Fibroblast of lung (primary cell): ENCODE results near the gene CRYL1. TPM values are rescaled to one million over a fixed set of nuclear protein-coding genes. Genes with fewer than 3 reads are reported as not detected.

Experiments used
- DNase-seq, 2 donors: peaks; one replicate each; pipeline versions ENCODE4 v3.0.0 to v3.0.0-alpha.2; 2010; ENCODE audit warnings: low read depth in 2 of 2
- H2AFZ ChIP-seq: 2 replicates; pipeline ENCODE4 v1.5.1; 2012; ENCODE audit warnings: low read length, control low read depth, inconsistent platforms
- H3K27ac ChIP-seq: 2 replicates; pipeline ENCODE4 v1.5.1; 2011; ENCODE audit warnings: low read length, control low read depth; ENCODE audit not compliant: insufficient read depth
- H3K27me3 ChIP-seq: 2 replicates; pipeline ENCODE4 v1.5.1; 2011; ENCODE audit warnings: mild to moderate bottlenecking, low read length; ENCODE audit not compliant: control insufficient read depth, insufficient read depth
- H3K36me3 ChIP-seq: 2 replicates; pipeline ENCODE4 v1.5.1; 2011; ENCODE audit warnings: low read length; ENCODE audit not compliant: control insufficient read depth, insufficient read depth
- H3K4me1 ChIP-seq: 2 replicates; pipeline ENCODE4 v1.5.1; 2011; ENCODE audit warnings: low read length; ENCODE audit not compliant: control insufficient read depth, insufficient read depth; ENCODE audit errors: extremely low read depth
- H3K4me2 ChIP-seq: 2 replicates; pipeline ENCODE4 v1.5.1; 2011; ENCODE audit warnings: low read length, control low read depth; ENCODE audit not compliant: insufficient read depth; ENCODE audit errors: extremely low read depth
- H3K4me3 ChIP-seq, 4 experiments: fragments of 200-600 bp in 1 of 4; sonication (generic) in 1 of 4; replicated peaks in 1 of 4; 2 replicates each; pipeline ENCODE4 v1.5.1; 2011 to 2016; ENCODE audit warnings: low read length in 4 of 4, low read depth in 3 of 4, mild to moderate bottlenecking in 3 of 4, control low read depth in 2 of 4, inconsistent platforms in 1 of 4, mixed read lengths in 1 of 4; ENCODE audit not compliant: insufficient read depth in 1 of 4; ENCODE audit errors: control extremely low read depth in 1 of 4
- H3K79me2 ChIP-seq: 2 replicates; pipeline ENCODE4 v1.5.1; 2012; ENCODE audit warnings: mild to moderate bottlenecking, low read length, inconsistent platforms; ENCODE audit not compliant: control insufficient read depth, insufficient read depth
- H3K9ac ChIP-seq: 2 replicates; pipeline ENCODE4 v1.5.1; 2011; ENCODE audit warnings: mild to moderate bottlenecking, low read length, control low read depth; ENCODE audit not compliant: insufficient read depth
- H3K9me3 ChIP-seq: 2 replicates; pipeline ENCODE4 v1.5.1; 2012; ENCODE audit warnings: low read depth, low read length; ENCODE audit not compliant: control insufficient read depth, insufficient read depth
- H4K20me1 ChIP-seq: 2 replicates; pipeline ENCODE4 v1.5.1; 2011; ENCODE audit warnings: low read length; ENCODE audit not compliant: control insufficient read depth, insufficient read depth; ENCODE audit errors: extremely low read depth
- EZH2 ChIP-seq: IDR thresholded peaks from 2 replicates; pipeline ENCODE4 v1.5.1; 2012; ENCODE audit warnings: low read length, control low read depth, mild to moderate bottlenecking; ENCODE audit errors: missing control alignments
- polyA plus RNA-seq, 2 donors: library from polyadenylated mRNA; depleted of rRNA in 1 of 2; stranded (reverse) in 1 of 2; unstranded in 1 of 2; fragments of >200 nt; gene quantifications; 2 replicates each; pipeline ENCODE4 v1.2.1, GENCODE V29; 2011 to 2012; ENCODE audit warnings: missing spikeins in 1 of 2
- total RNA-seq: library from RNA; depleted of rRNA; stranded (reverse); fragments of >200 nt; gene quantifications from 2 replicates; pipeline ENCODE4 v1.2.1, GENCODE V29; 2014
- TF ChIP-seq, protein P1 (sequence below), 2 donors: IDR thresholded peaks in 1 of 2; conservative IDR thresholded peaks in 1 of 2; 1 replicate in 1 of 2; 2 replicates in 1 of 2; pipeline ENCODE4 v1.5.1; 2011 to 2012; ENCODE audit warnings: low read length in 2 of 2, control low read depth in 1 of 2, inconsistent platforms in 1 of 2, low read depth in 1 of 2, mild to moderate bottlenecking in 1 of 2

The CRYL1 gene
- total and polyA plus RNA-seq, 2 donors (not counting 1 experiment from before 2014, with no cell fraction given) = 18.3 to 20.1 TPM

DNA sequence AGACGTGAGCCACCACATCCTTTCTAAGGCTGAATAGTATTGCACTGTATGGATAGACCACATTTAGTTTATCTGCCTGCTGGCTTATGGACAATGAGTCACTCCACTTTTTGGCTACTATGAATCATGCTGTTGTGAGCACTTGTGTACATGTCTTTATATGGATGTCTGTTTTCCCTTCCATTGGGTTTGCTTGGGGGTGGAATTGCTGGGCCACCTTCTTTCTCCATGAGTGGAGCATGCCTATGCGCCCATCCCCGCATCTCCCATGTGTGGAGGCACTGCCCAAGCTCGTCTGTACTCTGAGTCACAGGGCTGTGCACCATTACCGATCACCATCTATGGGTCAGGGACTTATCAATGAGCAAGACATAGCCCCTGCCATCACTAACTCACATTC, 166.3 kb downstream of the CRYL1 start:
- no peaks in the 10 kb centered on the region for H3K79me2 ChIP-seq
- H3K9ac ChIP-seq = no peak overlapping the region
- no peak overlapping the region for H3K27ac ChIP-seq
- no peaks in the 10 kb centered on the region for H3K9me3 ChIP-seq
- H3K36me3 ChIP-seq = no peaks in the 10 kb centered on the region
- no peak overlapping the region for H2AFZ ChIP-seq
- no peak overlapping the region for H3K4me3 ChIP-seq
- peak; percentile 98 to 100 for DNase-seq
- peak overlapping the region; percentile 25 for H3K4me2 ChIP-seq
- TF ChIP-seq, protein P1, sequence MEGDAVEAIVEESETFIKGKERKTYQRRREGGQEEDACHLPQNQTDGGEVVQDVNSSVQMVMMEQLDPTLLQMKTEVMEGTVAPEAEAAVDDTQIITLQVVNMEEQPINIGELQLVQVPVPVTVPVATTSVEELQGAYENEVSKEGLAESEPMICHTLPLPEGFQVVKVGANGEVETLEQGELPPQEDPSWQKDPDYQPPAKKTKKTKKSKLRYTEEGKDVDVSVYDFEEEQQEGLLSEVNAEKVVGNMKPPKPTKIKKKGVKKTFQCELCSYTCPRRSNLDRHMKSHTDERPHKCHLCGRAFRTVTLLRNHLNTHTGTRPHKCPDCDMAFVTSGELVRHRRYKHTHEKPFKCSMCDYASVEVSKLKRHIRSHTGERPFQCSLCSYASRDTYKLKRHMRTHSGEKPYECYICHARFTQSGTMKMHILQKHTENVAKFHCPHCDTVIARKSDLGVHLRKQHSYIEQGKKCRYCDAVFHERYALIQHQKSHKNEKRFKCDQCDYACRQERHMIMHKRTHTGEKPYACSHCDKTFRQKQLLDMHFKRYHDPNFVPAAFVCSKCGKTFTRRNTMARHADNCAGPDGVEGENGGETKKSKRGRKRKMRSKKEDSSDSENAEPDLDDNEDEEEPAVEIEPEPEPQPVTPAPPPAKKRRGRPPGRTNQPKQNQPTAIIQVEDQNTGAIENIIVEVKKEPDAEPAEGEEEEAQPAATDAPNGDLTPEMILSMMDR (conservative IDR thresholded peaks at IDR 0.05 in 1 of 2, IDR thresholded peaks at IDR 0.05 in 1 of 2; ENCODE audit: low read depth in 1 of 2, low read length in 2 of 2) = no peak
- no peak for TF ChIP-seq EZH2
- no peaks in the 10 kb centered on the region for H3K27me3 ChIP-seq
- H4K20me1 ChIP-seq = no peaks in the 10 kb centered on the region
- H3K4me1 ChIP-seq = no peaks in the 10 kb centered on the region

- H3K27ac ChIP-seq = no peak overlapping the region
- no peaks in the 10 kb centered on the region for H3K36me3 ChIP-seq
- TF ChIP-seq EZH2 = no peak
- TF ChIP-seq, protein P1 (conservative IDR thresholded peaks at IDR 0.05 in 1 of 2, IDR thresholded peaks at IDR 0.05 in 1 of 2; ENCODE audit: low read depth in 1 of 2, low read length in 2 of 2) = no peak
- H3K4me1 ChIP-seq = no peaks in the 10 kb centered on the region
- no peak overlapping the region for H3K4me3 ChIP-seq
- H3K4me2 ChIP-seq = no peak overlapping the region
- DNase-seq = no peak
- no peak overlapping the region for H3K9ac ChIP-seq
- no peaks in the 10 kb centered on the region for H4K20me1 ChIP-seq
- H3K79me2 ChIP-seq = no peaks in the 10 kb centered on the region
- no peaks in the 10 kb centered on the region for H3K9me3 ChIP-seq
- H3K27me3 ChIP-seq = no peaks in the 10 kb centered on the region
- no peak overlapping the region for H2AFZ ChIP-seq
These were observed 167.6 kb downstream of the CRYL1 start for GRCh38 chr13:20358022-20358421.

- Histone ChIP-seq H3K27me3 (no peaks in the 10 kb centered on the region), H3K4me1 (no peaks in the 10 kb centered on the region), H3K79me2 (no peaks in the 10 kb centered on the region), H3K4me2 (no peak overlapping the region), H3K4me3 (no peak overlapping the region), H4K20me1 (no peaks in the 10 kb centered on the region), H2AFZ (no peak overlapping the region), H3K27ac (no peak overlapping the region), H3K36me3 (no peaks in the 10 kb centered on the region), H3K9me3 (no peaks in the 10 kb centered on the region), H3K9ac (no peak overlapping the region)
- DNase-seq = peak in 1 of 2 donors; percentile 74
- TF ChIP-seq EZH2 = no peak
- TF ChIP-seq, protein P1 (conservative IDR thresholded peaks at IDR 0.05 in 1 of 2, IDR thresholded peaks at IDR 0.05 in 1 of 2; ENCODE audit: low read depth in 1 of 2, low read length in 2 of 2) = no peak
These were observed 169.2 kb downstream of the CRYL1 start for GRCh38 chr13:20356444-20356843.
